B cell (primary cell): ENCODE measurements around the gene SLAMF6. TPM values are rescaled to one million over a fixed set of nuclear protein-coding genes. Genes with fewer than 3 reads are reported as not detected.

Experiments used
- ATAC-seq: fragments of 200-7000 bp; cut with Tn5 transposase; one replicate; pipeline ENCODE4 v1.10.0; 2021; ENCODE audit warnings: low read depth, mild to moderate bottlenecking, moderate number of reproducible peaks, moderate library complexity
- CTCF ChIA-PET: fragments of 350-600 bp; sonication (Branson Sonifier 250); formaldehyde crosslinking; loops from one replicate; lab custom pipeline; 2021; ENCODE audit warnings: antibody characterized with exemption, inconsistent platforms; lab: Charles Lee
- POLR2A ChIA-PET: fragments of 350-600 bp; sonication (Branson Sonifier 250); formaldehyde crosslinking; loops from one replicate; lab custom pipeline; 2021; ENCODE audit warnings: antibody characterized with exemption; lab: Charles Lee
- DNase-seq: peaks from one replicate; pipeline ENCODE4 v3.0.0; 2013
- H2AFZ ChIP-seq: 2 replicates; pipeline ENCODE4 v1.6.1; 2012; ENCODE audit warnings: mild to moderate bottlenecking, low read depth, low read length; ENCODE audit not compliant: insufficient read depth, poor library complexity, severe bottlenecking
- H3K27ac ChIP-seq, 2 donors: 1 replicate in 1 of 2; 2 replicates in 1 of 2; pipeline ENCODE4 v1.5.1; 2012 to 2013; ENCODE audit warnings: low read length in 2 of 2, mild to moderate bottlenecking in 2 of 2, moderate library complexity in 1 of 2
- H3K27me3 ChIP-seq, 4 experiments: fragments of 200-600 bp in 1 of 4; sonication (generic) in 1 of 4; replicated peaks in 1 of 4; 1 replicate in 2 of 4; 2 replicates in 2 of 4; pipeline versions ENCODE4 v1.6.1 to v1.7.0; 2013 to 2016; ENCODE audit warnings: low read length in 3 of 4, mild to moderate bottlenecking in 2 of 4, mixed read lengths in 1 of 4, moderate library complexity in 1 of 4; ENCODE audit not compliant: insufficient read depth in 4 of 4, control insufficient read depth in 3 of 4; ENCODE audit errors: control extremely low read depth in 1 of 4
- H3K36me3 ChIP-seq, 2 experiments: replicated peaks in 1 of 2; 1 replicate in 1 of 2; 2 replicates in 1 of 2; pipeline versions ENCODE4 v1.6.1 to v1.7.1; 2013; ENCODE audit warnings: low read length in 1 of 2; ENCODE audit not compliant: insufficient read depth in 2 of 2, control insufficient read depth in 1 of 2; ENCODE audit errors: control extremely low read depth in 1 of 2, extremely low read depth in 1 of 2
- H3K4me1 ChIP-seq, 2 donors: fragments of 200-600 bp in 1 of 2; sonication (generic) in 1 of 2; 1 replicate in 1 of 2; 2 replicates in 1 of 2; pipeline versions ENCODE4 v1.5.1 to v1.6.1; 2013 to 2017; ENCODE audit warnings: low read length in 2 of 2; ENCODE audit not compliant: control insufficient read depth in 2 of 2, insufficient read depth in 2 of 2
- H3K4me2 ChIP-seq: replicated peaks from 2 replicates; pipeline ENCODE3; 2012; ENCODE audit warnings: mild to moderate bottlenecking, low read depth, low read length; ENCODE audit not compliant: poor library complexity, severe bottlenecking
- H3K4me3 ChIP-seq, 5 experiments: fragments of 200-600 bp in 1 of 5; sonication (generic) in 1 of 5; 1 replicate in 3 of 5; 2 replicates in 2 of 5; pipeline versions ENCODE4 v1.5.1 to v1.7.0; 2011 to 2016; ENCODE audit warnings: low read length in 4 of 5, mild to moderate bottlenecking in 4 of 5, low read depth in 2 of 5, control low read depth in 1 of 5, moderate library complexity in 1 of 5; ENCODE audit not compliant: insufficient read depth in 1 of 5; ENCODE audit errors: control extremely low read depth in 1 of 5, extremely low read depth in 1 of 5
- H3K79me2 ChIP-seq: fragments of 200-600 bp; sonication (generic); one replicate; pipeline ENCODE4 v1.6.0; 2016; ENCODE audit warnings: low read length; ENCODE audit not compliant: control insufficient read depth, insufficient read depth
- H3K9ac ChIP-seq: fragments of 200-600 bp; sonication (generic); 2 replicates; pipeline ENCODE4 v1.6.1; 2017; ENCODE audit warnings: mild to moderate bottlenecking, low read length, moderate library complexity
- H3K9me3 ChIP-seq, 3 donors: one replicate each; pipeline versions ENCODE4 v1.6.1 to v1.7.1; 2013; ENCODE audit warnings: low read length in 2 of 3; ENCODE audit not compliant: control insufficient read depth in 2 of 3, insufficient read depth in 1 of 3; ENCODE audit errors: control extremely low read depth in 1 of 3
- H4K20me1 ChIP-seq: 2 replicates; pipeline ENCODE4 v1.6.0; 2012; ENCODE audit warnings: mild to moderate bottlenecking, low read length; ENCODE audit not compliant: insufficient read depth, control insufficient read depth, poor library complexity, severe bottlenecking
- H3K27ac Mint-ChIP-seq: one replicate; pipeline ENCODE4 v1.8.0; 2021; ENCODE audit warnings: mixed read lengths
- H3K27me3 Mint-ChIP-seq: one replicate; pipeline ENCODE4 v1.8.0; 2021; ENCODE audit warnings: mixed read lengths
- H3K4me1 Mint-ChIP-seq: one replicate; pipeline ENCODE4 v1.8.0; 2021; ENCODE audit warnings: mixed read lengths
- H3K4me3 Mint-ChIP-seq: one replicate; pipeline ENCODE4 v1.8.0; 2021; ENCODE audit warnings: mixed read lengths
- H3K9me3 Mint-ChIP-seq: one replicate; pipeline ENCODE4 v1.8.0; 2022; ENCODE audit warnings: mixed read lengths; ENCODE audit not compliant: insufficient read depth
- CTCF ChIP-seq: fragments of 200-600 bp; IDR thresholded peaks from one replicate; pipeline ENCODE4 v1.8.0; 2022; ENCODE audit warnings: antibody characterized with exemption, mild to moderate bottlenecking
- EZH2 ChIP-seq: IDR thresholded peaks from 2 replicates; pipeline ENCODE4 v1.6.1; 2012; ENCODE audit warnings: borderline replicate concordance, low read depth, mild to moderate bottlenecking, moderate library complexity, low read length; ENCODE audit not compliant: insufficient read depth, poor library complexity, severe bottlenecking
- WGBS: methylation state at CpG from one replicate; pipeline ENCODE4 v1.1.5; 2013; ENCODE audit warnings: missing lambda C conversion rate; ENCODE audit not compliant: insufficient coverage; 5-methylcytosine and 5-hydroxymethylcytosine counted together
- intact Hi-C: fragments of 100-400 bp; cut with micrococcal nuclease; formaldehyde crosslinking; loops from one replicate; pipeline ENCODE4 v1.10.0; 2022
- polyA plus RNA-seq: library from polyadenylated mRNA; depleted of rRNA; stranded (reverse); fragments of >200 nt; gene quantifications from 2 replicates; pipeline ENCODE4 v1.2.3, GENCODE V29; 2012
- total RNA-seq, 2 donors: library from RNA; stranded (reverse); fragments of 120-200 nt in 1 of 2; gene quantifications; 1 replicate in 1 of 2; 2 replicates in 1 of 2; pipeline versions ENCODE4 v1.2.3 to v1.2.4, GENCODE V29; 2013 to 2022

SLAMF6 gene
- total and polyA plus RNA-seq, 2 donors (not counting 1 experiment from before 2014, with no cell fraction given) = 64.8 to 79.6 TPM

GRCh38 chr1:160570840-160571239, 47.8 kb upstream of the SLAMF6 start:
- ATAC-seq (no peak), DNase-seq (no peak)
- Histone ChIP-seq H3K27me3 (no peaks in the 10 kb centered on the region), H3K36me3 (peaks cover 0 to 2% of the 10 kb centered on the region in 2 experiments), H3K4me3 (no peak overlapping the region), H4K20me1 (no peaks in the 10 kb centered on the region), H3K9ac (no peak overlapping the region), H3K79me2 (peaks cover 81% of the 10 kb centered on the region), H3K4me1 (peaks cover 38 to 50% of the 10 kb centered on the region in 2 donors), H3K9me3 (no peaks in the 10 kb centered on the region), H3K4me2 (no peak overlapping the region), H3K27ac (no peak overlapping the region), H2AFZ (no peak overlapping the region)
- H3K9me3 Mint-ChIP-seq = no peaks in the 10 kb centered on the region
- TF ChIP-seq EZH2 = no peak
- no peak for TF ChIP-seq CTCF
- CTCF ChIA-PET = interaction anchor here (0.9 kb wide), 1 partner anchor 8 kb away, joined by 3 read pairs; the partner anchor contains the start of gene CD84
- no peak overlapping the region for H3K4me3 Mint-ChIP-seq
- H3K27me3 Mint-ChIP-seq = no peaks in the 10 kb centered on the region
- intact Hi-C loops = loop anchor here (10.0 kb wide), 1 partner anchor 46 kb away; the partner anchor contains the start of gene SLAMF6
- no peak overlapping the region for H3K27ac Mint-ChIP-seq
- no CpG with 5 or more reads among the region's 3 CpGs for WGBS
- H3K4me1 Mint-ChIP-seq = peaks cover 79% of the 10 kb centered on the region
- POLR2A ChIA-PET = no interaction called here

GRCh38 chr1:160569806-160570205, 46.8 kb upstream of the SLAMF6 start:
- TF ChIP-seq EZH2 = no peak
- no peak for TF ChIP-seq CTCF
- peaks cover 28 to 39% of the 10 kb centered on the region in 2 donors for H3K4me1 ChIP-seq
- no peak overlapping the region for H3K9ac ChIP-seq
- peaks cover 78% of the 10 kb centered on the region for H3K4me1 Mint-ChIP-seq
- no peaks in the 10 kb centered on the region for H3K9me3 Mint-ChIP-seq
- H3K27me3 ChIP-seq = no peaks in the 10 kb centered on the region
- H3K27ac Mint-ChIP-seq = peak overlapping the region; percentile 21
- H3K27me3 Mint-ChIP-seq = no peaks in the 10 kb centered on the region
- 73% methylated on average over 2 of the region's 2 CpGs for WGBS
- peaks cover 79% of the 10 kb centered on the region for H3K79me2 ChIP-seq
- H2AFZ ChIP-seq = peak overlapping the region; percentile 6
- intact Hi-C loops = loop anchor here (2.0 to 10.0 kb wide), 2 partner anchors 15 to 45 kb away; partner anchors contain the start of gene SLAMF6
- no peak overlapping the region for H3K4me3 ChIP-seq
- peak overlapping the region in 1 of 2 donors; percentile 9 for H3K27ac ChIP-seq
- DNase-seq (no peak), ATAC-seq (no peak)
- H4K20me1 ChIP-seq = no peaks in the 10 kb centered on the region
- H3K4me2 ChIP-seq = peak overlapping the region; percentile 9
- H3K4me3 Mint-ChIP-seq = peak overlapping the region; percentile 4
- peaks cover 0 to 8% of the 10 kb centered on the region in 2 experiments for H3K36me3 ChIP-seq
- ChIA-PET POLR2A (no interaction called here), CTCF (interaction anchor here (0.9 to 2.5 kb wide), 3 partner anchors 9 to 141 kb away, joined by 3 to 7 read pairs (median 4); partner anchors contain the start of gene CD84)
- H3K9me3 ChIP-seq = no peaks in the 10 kb centered on the region
